Breast epithelium (tissue), 3 donors: Measurements from ENCODE around the gene JSRP1.

Experiments
- CTCF ChIP-seq, 3 donors: fragments of 450-650 bp; IDR thresholded peaks; one replicate each; pipeline ENCODE4 v1.5.1; 2016 to 2017; ENCODE audit warnings: antibody characterized with exemption in 3 of 3, mild to moderate bottlenecking in 3 of 3, moderate library complexity in 3 of 3
- POLR2A ChIP-seq: fragments of 450-650 bp; IDR thresholded peaks from one replicate; pipeline ENCODE4 v1.6.1; 2016; ENCODE audit warnings: antibody characterized with exemption, mild to moderate bottlenecking, moderate library complexity
- POLR2AphosphoS5 ChIP-seq, 3 donors: sonication (generic); formaldehyde crosslinking; IDR thresholded peaks; one replicate each; pipeline ENCODE4 v1.6.1; 2017; ENCODE audit warnings: antibody characterized with exemption in 3 of 3

- TF ChIP-seq CTCF (IDR thresholded peaks at IDR 0.05) (no peak), POLR2AphosphoS5 (IDR thresholded peaks at IDR 0.05) (no peak), POLR2A (no peak)
Observed at GRCh38 chr19:2280633-2281264, 24.5 kb upstream of the JSRP1 start.
